K562 (cell line): ENCODE data around the gene BRD7. TPM values are rescaled to one million over a fixed set of nuclear protein-coding genes. Genes with fewer than 3 reads are reported as not detected.

Experiments used
- BACH1 ChIP-seq: fragments of 200-800 bp; sonication (Bioruptor generic); IDR thresholded peaks from 2 replicates; pipeline ENCODE4 v1.6.1; 2016; ENCODE audit warnings: missing genetic modification characterization, missing compliant biosample characterization
- C11orf30 ChIP-seq: fragments of 450-650 bp; IDR thresholded peaks from 2 replicates; pipeline ENCODE4 v1.6.1; 2016; ENCODE audit warnings: low read depth, mild to moderate bottlenecking
- HDAC2 ChIP-seq: fragments of 450-650 bp; IDR thresholded peaks from 2 replicates; pipeline ENCODE4 v1.6.1; 2016; ENCODE audit warnings: mild to moderate bottlenecking
- HINFP ChIP-seq: fragments of 450-650 bp; conservative IDR thresholded peaks from 2 replicates; pipeline ENCODE4 v1.6.1; 2016; ENCODE audit warnings: missing genetic modification characterization, low read depth, mild to moderate bottlenecking, control low read depth, missing compliant biosample characterization
- KLF13 ChIP-seq: fragments of 450-650 bp; IDR thresholded peaks from 2 replicates; pipeline ENCODE4 v1.6.1; 2016; ENCODE audit warnings: missing genetic modification characterization, low read depth, mild to moderate bottlenecking, missing compliant biosample characterization, moderate library complexity, borderline replicate concordance
- MEIS2 ChIP-seq: fragments of 450-650 bp; IDR thresholded peaks from 2 replicates; pipeline ENCODE4 v1.6.1; 2014; ENCODE audit warnings: mild to moderate bottlenecking; ENCODE audit not compliant: partially characterized antibody
- PBX2 ChIP-seq, 2 experiments: IDR thresholded peaks in 1 of 2; conservative IDR thresholded peaks in 1 of 2; 2 replicates each; pipeline ENCODE4 v1.6.1; 2016; ENCODE audit warnings: low read depth in 2 of 2, mild to moderate bottlenecking in 1 of 2, missing compliant biosample characterization in 1 of 2, missing genetic modification characterization in 1 of 2, moderate library complexity in 1 of 2
- PKNOX1 ChIP-seq: fragments of 450-650 bp; IDR thresholded peaks from 2 replicates; pipeline ENCODE4 v1.6.1; 2016
- SRF ChIP-seq, 2 experiments: fragments of 250-450, 450-650 bp in 1 of 2; sonication (Bioruptor Pico) in 1 of 2; sonication (generic) in 1 of 2; formaldehyde crosslinking; IDR thresholded peaks; 2 replicates each; pipeline versions ENCODE4 v1.5.0 to v1.5.1; 2020 to 2022; ENCODE audit warnings: mild to moderate bottlenecking in 1 of 2, missing genetic modification reagents in 1 of 2
- ZFP1 ChIP-seq: fragments of 450-650 bp; formaldehyde crosslinking; IDR thresholded peaks from 2 replicates; pipeline ENCODE4 v1.4.0; 2020; ENCODE audit warnings: mild to moderate bottlenecking, mixed read lengths
- ZNF134 ChIP-seq: fragments of 250-450 bp; sonication (Bioruptor Pico); conservative IDR thresholded peaks from 2 replicates; pipeline ENCODE4 v1.4.0; 2020
- ZNF316 ChIP-seq: fragments of 450-650 bp; IDR thresholded peaks from 2 replicates; pipeline ENCODE4 v1.6.1; 2016
- ZNF444 ChIP-seq: fragments of 250-450 bp; sonication (Bioruptor Pico); IDR thresholded peaks from 2 replicates; pipeline ENCODE4 v1.4.0; 2020; ENCODE audit warnings: mild to moderate bottlenecking, moderate library complexity
- polyA plus RNA-seq, 8 experiments: library from polyadenylated mRNA; depleted of rRNA in 4 of 8; stranded (reverse) in 5 of 8; unstranded in 3 of 8; fragments of >200 nt; fragmentation: Nextera tagmentation in 2 of 8; fragmentation: Illumina TruSeq in 1 of 8; extraction: Ambion mirVana in 2 of 8; extraction: Trizol in 1 of 8; gene quantifications; 2 replicates each; pipeline versions ENCODE4 v1.2.1 to v1.2.3, GENCODE V29; 2011 to 2014; ENCODE audit warnings: inconsistent platforms in 1 of 8, missing spikeins in 1 of 8
- total RNA-seq, 7 experiments: library from RNA; depleted of rRNA in 6 of 7; stranded (reverse); fragments of >200 nt in 6 of 7; fragmentation: Illumina TruSeq in 2 of 7; extraction: Trizol in 2 of 7; gene quantifications; 2 replicates each; pipeline versions ENCODE4 v1.2.1 to v1.2.3, GENCODE V29; 2011 to 2021; ENCODE audit warnings: low replicate concordance in 1 of 7
- TF ChIP-seq, protein P1 (sequence below): fragments of 250-450 bp; sonication (Bioruptor Pico); IDR thresholded peaks from 2 replicates; pipeline ENCODE4 v1.5.1; 2021; ENCODE audit warnings: mild to moderate bottlenecking

BRD7 gene
- total and polyA plus RNA-seq, 9 of the 15 experiments (the other 6 are each of a cell fraction or from before 2014, with no cell fraction given), result 20.6 to 101 (median 68.7) TPM

GRCh38 chr16:50360033-50360778 is 8.6 kb downstream of the BRD7 start (continued):
- TF ChIP-seq C11orf30, result peak; percentile 50; the same call in 1 of the 2 replicates
- TF ChIP-seq BACH1 (tag), result no peak
- peak; percentile 69 for TF ChIP-seq MEIS2
- TF ChIP-seq ZNF134 (CRISPR knock-in tag), result no peak
- TF ChIP-seq, protein P1, sequence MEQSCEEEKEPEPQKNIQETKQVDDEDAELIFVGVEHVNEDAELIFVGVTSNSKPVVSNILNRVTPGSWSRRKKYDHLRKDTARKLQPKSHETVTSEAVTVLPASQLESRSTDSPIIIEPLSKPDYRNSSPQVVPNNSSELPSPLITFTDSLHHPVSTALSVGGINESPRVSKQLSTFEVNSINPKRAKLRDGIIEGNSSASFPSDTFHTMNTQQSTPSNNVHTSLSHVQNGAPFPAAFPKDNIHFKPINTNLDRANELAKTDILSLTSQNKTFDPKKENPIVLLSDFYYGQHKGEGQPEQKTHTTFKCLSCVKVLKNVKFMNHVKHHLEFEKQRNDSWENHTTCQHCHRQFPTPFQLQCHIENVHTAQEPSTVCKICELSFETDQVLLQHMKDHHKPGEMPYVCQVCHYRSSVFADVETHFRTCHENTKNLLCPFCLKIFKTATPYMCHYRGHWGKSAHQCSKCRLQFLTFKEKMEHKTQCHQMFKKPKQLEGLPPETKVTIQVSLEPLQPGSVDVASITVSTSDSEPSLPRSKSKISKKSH (CRISPR knock-in tag), result no peak
- TF ChIP-seq SRF (CRISPR knock-in tag; IDR thresholded peaks at IDR 0.05), result no peak
- TF ChIP-seq PKNOX1, result peak; percentile 53
- no peak for TF ChIP-seq HDAC2
- no peak for TF ChIP-seq HINFP (tag)
- no peak for TF ChIP-seq PBX2 (CRISPR knock-in tag; IDR thresholded peaks at IDR 0.05; ENCODE audit: low read depth)
- TF ChIP-seq PBX2 (tag; conservative IDR thresholded peaks at IDR 0.05; ENCODE audit: low read depth), result peak; percentile 57
- no peak for TF ChIP-seq KLF13
- TF ChIP-seq ZNF316, result peak; percentile 42; the same call in 1 of the 2 replicates
- no peak for TF ChIP-seq ZFP1 (CRISPR knock-in tag)
- TF ChIP-seq ZNF444 (CRISPR knock-in tag), result no peak
